WTC11 (cell line): ENCODE results near the gene CNPY1. TPM values are rescaled to one million over a fixed set of nuclear protein-coding genes. Genes with fewer than 3 reads are reported as not detected.

ENCODE experiments used
- ATAC-seq: fragments of 200-7000 bp; cut with Tn5 transposase; 2 replicates; pipeline ENCODE4 v1.10.0; 2021; ENCODE audit warnings: mild to moderate bottlenecking, moderate library complexity
- CTCF ChIA-PET: fragments of 300-600 bp; sonication (Branson Sonifier 250); formaldehyde crosslinking; loops from one replicate; lab custom pipeline; 2021; ENCODE audit warnings: antibody characterized with exemption; lab: Charles Lee
- POLR2A ChIA-PET: fragments of 350-600 bp; sonication (Branson Sonifier 250); formaldehyde crosslinking; loops from one replicate; lab custom pipeline; 2021; ENCODE audit warnings: antibody characterized with exemption; lab: Charles Lee
- DNase-seq: peaks from one replicate; pipeline ENCODE4 v3.0.0; 2021; ENCODE audit warnings: low spot score
- H3K27ac Mint-ChIP-seq: 2 replicates; pipeline ENCODE4 v1.8.0; 2021; ENCODE audit warnings: mixed read lengths
- H3K27me3 Mint-ChIP-seq: 2 replicates; pipeline ENCODE4 v1.8.0; 2021; ENCODE audit warnings: low read depth, mild to moderate bottlenecking, moderate library complexity, mixed read lengths
- H3K36me3 Mint-ChIP-seq: 2 replicates; pipeline ENCODE4 v1.8.0; 2021; ENCODE audit warnings: mixed read lengths
- H3K4me1 Mint-ChIP-seq: 2 replicates; pipeline ENCODE4 v1.8.0; 2022; ENCODE audit warnings: mixed read lengths
- H3K4me3 Mint-ChIP-seq: 2 replicates; pipeline ENCODE4 v1.8.0; 2021; ENCODE audit warnings: mild to moderate bottlenecking, moderate library complexity, mixed read lengths
- H3K9me3 Mint-ChIP-seq: 2 replicates; pipeline ENCODE4 v1.8.0; 2021; ENCODE audit warnings: mixed read lengths
- CBFB ChIP-seq: sonication (generic); formaldehyde crosslinking; IDR thresholded peaks from 2 replicates; pipeline ENCODE4 v1.8.1; 2022; ENCODE audit warnings: mild to moderate bottlenecking, low read depth, missing genetic modification reagents
- ESRRA ChIP-seq: sonication (generic); formaldehyde crosslinking; IDR thresholded peaks from 2 replicates; pipeline ENCODE4 v1.8.1; 2022; ENCODE audit warnings: mild to moderate bottlenecking, missing genetic modification reagents, borderline replicate concordance
- FOXJ3 ChIP-seq: sonication (generic); formaldehyde crosslinking; IDR thresholded peaks from 2 replicates; pipeline ENCODE4 v1.9.0; 2021; ENCODE audit warnings: missing genetic modification reagents, mild to moderate bottlenecking, borderline replicate concordance
- GRHL2 ChIP-seq: fragments of 250-450 bp; sonication (Bioruptor Pico); IDR thresholded peaks from 2 replicates; pipeline ENCODE4 v1.8.0; 2022; ENCODE audit warnings: mild to moderate bottlenecking, moderate library complexity; ENCODE audit not compliant: insufficient replicate concordance, severe bottlenecking
- HMGA2 ChIP-seq: fragments of 250-450 bp; sonication (Bioruptor Pico); IDR thresholded peaks from 2 replicates; pipeline ENCODE4 v1.4.0; 2021; ENCODE audit warnings: mild to moderate bottlenecking, moderate library complexity
- MXD4 ChIP-seq: fragments of 250-450 bp; sonication (Bioruptor Pico); IDR thresholded peaks from 2 replicates; pipeline ENCODE4 v1.8.0; 2021; ENCODE audit warnings: mild to moderate bottlenecking, moderate library complexity, borderline replicate concordance
- MYBL2 ChIP-seq: sonication (generic); formaldehyde crosslinking; IDR thresholded peaks from 2 replicates; pipeline ENCODE4 v1.8.1; 2023; ENCODE audit warnings: mild to moderate bottlenecking, moderate library complexity, missing genetic modification reagents
- PRRX2 ChIP-seq: fragments of 250-450 bp; sonication (Bioruptor Pico); IDR thresholded peaks from 2 replicates; pipeline ENCODE4 v1.8.0; 2021; ENCODE audit warnings: mild to moderate bottlenecking
- RORB ChIP-seq: fragments of 250-450 bp; sonication (Bioruptor Pico); IDR thresholded peaks from 2 replicates; pipeline ENCODE4 v1.9.0; 2021; ENCODE audit warnings: mild to moderate bottlenecking
- SMAD4 ChIP-seq: sonication (generic); formaldehyde crosslinking; IDR thresholded peaks from 2 replicates; pipeline ENCODE4 v1.8.0; 2022; ENCODE audit warnings: mild to moderate bottlenecking, missing genetic modification reagents
- SOX15 ChIP-seq: fragments of 250-450 bp; sonication (Bioruptor Pico); IDR thresholded peaks from 2 replicates; pipeline ENCODE4 v1.9.0; 2021; ENCODE audit warnings: mild to moderate bottlenecking
- SP1 ChIP-seq: sonication (generic); formaldehyde crosslinking; conservative IDR thresholded peaks from 2 replicates; pipeline ENCODE4 v1.8.1; 2022; ENCODE audit warnings: missing genetic modification reagents
- TEAD1 ChIP-seq: sonication (generic); formaldehyde crosslinking; IDR thresholded peaks from 2 replicates; pipeline ENCODE4 v1.8.0; 2022; ENCODE audit warnings: mild to moderate bottlenecking, missing genetic modification reagents
- ZNF396 ChIP-seq: fragments of 250-450 bp; sonication (Bioruptor Pico); IDR thresholded peaks from 2 replicates; pipeline ENCODE4 v1.8.0; 2021; ENCODE audit warnings: mild to moderate bottlenecking, moderate library complexity, borderline replicate concordance
- ZNF671 ChIP-seq: fragments of 250-450 bp; sonication (Bioruptor Pico); IDR thresholded peaks from 2 replicates; pipeline ENCODE4 v1.8.0; 2021; ENCODE audit warnings: mild to moderate bottlenecking
- total RNA-seq: library from RNA; stranded (reverse); gene quantifications from 3 replicates; pipeline ENCODE4 v1.2.3, GENCODE V29; 2021
- TF ChIP-seq, protein P1 (sequence below): fragments of 250-450 bp; sonication (Bioruptor Pico); IDR thresholded peaks from 2 replicates; pipeline ENCODE4 v2.1.2; 2022; ENCODE audit warnings: mild to moderate bottlenecking, moderate library complexity
- TF ChIP-seq, protein P2 (sequence below): sonication (generic); formaldehyde crosslinking; IDR thresholded peaks from 2 replicates; pipeline ENCODE4 v1.8.0; 2022; ENCODE audit warnings: mild to moderate bottlenecking, missing genetic modification reagents
- TF ChIP-seq, protein P3 (sequence below): sonication (generic); formaldehyde crosslinking; IDR thresholded peaks from 2 replicates; pipeline ENCODE4 v1.8.0; 2023; ENCODE audit warnings: missing genetic modification reagents, mild to moderate bottlenecking, borderline replicate concordance
- TF ChIP-seq, protein P4 (sequence below): fragments of 250-450 bp; sonication (Bioruptor Pico); IDR thresholded peaks from 2 replicates; pipeline ENCODE4 v1.8.0; 2021; ENCODE audit warnings: mild to moderate bottlenecking

Gene CNPY1
- total RNA-seq, 1 experiment from 2014 or later: 0.09 TPM

DNA sequence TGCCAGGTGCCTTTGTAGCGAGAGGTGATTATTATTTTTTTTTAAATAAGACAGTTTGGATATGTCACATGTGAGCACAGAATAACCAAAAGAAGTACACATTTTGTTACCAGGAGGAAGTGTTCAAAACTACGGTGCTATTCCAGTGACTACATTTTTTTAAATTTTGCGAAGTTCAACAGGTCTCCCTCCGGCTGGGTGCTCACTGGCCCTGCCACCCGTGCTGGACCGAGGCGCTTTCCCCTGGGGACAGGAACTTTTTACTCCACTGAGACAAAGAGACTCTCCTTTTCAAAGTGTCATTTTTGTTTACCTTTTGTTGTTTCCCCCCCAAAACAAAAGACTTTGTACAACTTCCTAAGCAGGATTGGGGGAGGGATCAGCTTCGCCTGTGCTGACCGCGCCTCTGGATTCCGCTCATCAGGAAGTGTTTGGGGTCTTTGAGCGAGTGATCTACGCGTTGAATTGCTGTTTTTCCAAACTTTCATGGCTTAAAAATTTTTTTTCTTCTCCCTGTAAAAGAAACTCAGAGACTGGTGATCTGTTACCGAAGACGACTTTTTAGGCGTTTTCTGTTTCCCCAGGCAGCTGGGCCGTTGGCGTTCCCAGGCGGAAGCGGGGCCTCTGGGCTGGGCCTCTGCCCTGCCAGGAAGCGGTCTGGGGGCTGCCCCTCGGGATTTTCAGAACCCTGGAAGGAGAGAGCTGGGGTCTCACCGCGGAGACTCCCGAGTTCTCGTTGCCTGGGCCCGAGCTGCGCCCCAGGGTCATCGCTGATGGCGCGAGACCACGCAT is 81.2 kb downstream of the CNPY1 start (continued):
- TF ChIP-seq SMAD4 (CRISPR knock-in tag): no peak
- TF ChIP-seq, protein P1, sequence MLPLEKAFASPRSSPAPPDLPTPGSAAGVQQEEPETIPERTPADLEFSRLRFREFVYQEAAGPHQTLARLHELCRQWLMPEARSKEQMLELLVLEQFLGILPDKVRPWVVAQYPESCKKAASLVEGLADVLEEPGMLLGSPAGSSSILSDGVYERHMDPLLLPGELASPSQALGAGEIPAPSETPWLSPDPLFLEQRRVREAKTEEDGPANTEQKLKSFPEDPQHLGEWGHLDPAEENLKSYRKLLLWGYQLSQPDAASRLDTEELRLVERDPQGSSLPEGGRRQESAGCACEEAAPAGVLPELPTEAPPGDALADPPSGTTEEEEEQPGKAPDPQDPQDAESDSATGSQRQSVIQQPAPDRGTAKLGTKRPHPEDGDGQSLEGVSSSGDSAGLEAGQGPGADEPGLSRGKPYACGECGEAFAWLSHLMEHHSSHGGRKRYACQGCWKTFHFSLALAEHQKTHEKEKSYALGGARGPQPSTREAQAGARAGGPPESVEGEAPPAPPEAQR: no peak
- no peak for TF ChIP-seq PRRX2 (CRISPR knock-in tag)
- no peak for TF ChIP-seq MYBL2 (CRISPR knock-in tag)
- TF ChIP-seq GRHL2: no peak

DNA sequence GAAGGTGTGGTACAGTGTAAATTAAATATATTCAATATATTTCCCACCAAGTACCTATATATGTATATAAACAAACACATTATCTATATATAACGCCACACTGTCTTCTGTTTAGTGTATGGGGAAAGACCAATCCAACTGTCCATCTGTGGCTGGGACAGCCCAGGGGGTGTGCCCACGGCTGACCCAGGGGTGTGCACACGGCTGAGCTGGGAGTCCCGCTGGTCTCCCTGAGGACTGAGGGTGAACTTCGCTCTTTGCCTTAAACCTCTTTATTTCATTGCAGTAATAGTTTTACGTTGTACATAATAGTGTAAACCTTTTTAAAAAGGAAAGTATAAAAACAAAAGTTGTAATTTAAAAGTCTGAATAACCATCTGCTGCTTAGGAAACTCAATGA is 82.2 kb downstream of the CNPY1 start:
- ATAC-seq (no peak), DNase-seq (no peak)
- peaks cover 29% of the 10 kb centered on the region for H3K4me1 Mint-ChIP-seq
- H3K9me3 Mint-ChIP-seq: no peaks in the 10 kb centered on the region
- ChIA-PET CTCF (no interaction called here), POLR2A (no interaction called here)
- peaks cover 100% of the 10 kb centered on the region for H3K27me3 Mint-ChIP-seq
- no peak overlapping the region for H3K27ac Mint-ChIP-seq
- TF ChIP-seq, protein P2, sequence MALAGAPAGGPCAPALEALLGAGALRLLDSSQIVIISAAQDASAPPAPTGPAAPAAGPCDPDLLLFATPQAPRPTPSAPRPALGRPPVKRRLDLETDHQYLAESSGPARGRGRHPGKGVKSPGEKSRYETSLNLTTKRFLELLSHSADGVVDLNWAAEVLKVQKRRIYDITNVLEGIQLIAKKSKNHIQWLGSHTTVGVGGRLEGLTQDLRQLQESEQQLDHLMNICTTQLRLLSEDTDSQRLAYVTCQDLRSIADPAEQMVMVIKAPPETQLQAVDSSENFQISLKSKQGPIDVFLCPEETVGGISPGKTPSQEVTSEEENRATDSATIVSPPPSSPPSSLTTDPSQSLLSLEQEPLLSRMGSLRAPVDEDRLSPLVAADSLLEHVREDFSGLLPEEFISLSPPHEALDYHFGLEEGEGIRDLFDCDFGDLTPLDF (CRISPR knock-in tag): no peak
- no peak for TF ChIP-seq SMAD4 (CRISPR knock-in tag)
- TF ChIP-seq CBFB (CRISPR knock-in tag): no peak
- TF ChIP-seq RORB: no peak
- TF ChIP-seq, protein P3, sequence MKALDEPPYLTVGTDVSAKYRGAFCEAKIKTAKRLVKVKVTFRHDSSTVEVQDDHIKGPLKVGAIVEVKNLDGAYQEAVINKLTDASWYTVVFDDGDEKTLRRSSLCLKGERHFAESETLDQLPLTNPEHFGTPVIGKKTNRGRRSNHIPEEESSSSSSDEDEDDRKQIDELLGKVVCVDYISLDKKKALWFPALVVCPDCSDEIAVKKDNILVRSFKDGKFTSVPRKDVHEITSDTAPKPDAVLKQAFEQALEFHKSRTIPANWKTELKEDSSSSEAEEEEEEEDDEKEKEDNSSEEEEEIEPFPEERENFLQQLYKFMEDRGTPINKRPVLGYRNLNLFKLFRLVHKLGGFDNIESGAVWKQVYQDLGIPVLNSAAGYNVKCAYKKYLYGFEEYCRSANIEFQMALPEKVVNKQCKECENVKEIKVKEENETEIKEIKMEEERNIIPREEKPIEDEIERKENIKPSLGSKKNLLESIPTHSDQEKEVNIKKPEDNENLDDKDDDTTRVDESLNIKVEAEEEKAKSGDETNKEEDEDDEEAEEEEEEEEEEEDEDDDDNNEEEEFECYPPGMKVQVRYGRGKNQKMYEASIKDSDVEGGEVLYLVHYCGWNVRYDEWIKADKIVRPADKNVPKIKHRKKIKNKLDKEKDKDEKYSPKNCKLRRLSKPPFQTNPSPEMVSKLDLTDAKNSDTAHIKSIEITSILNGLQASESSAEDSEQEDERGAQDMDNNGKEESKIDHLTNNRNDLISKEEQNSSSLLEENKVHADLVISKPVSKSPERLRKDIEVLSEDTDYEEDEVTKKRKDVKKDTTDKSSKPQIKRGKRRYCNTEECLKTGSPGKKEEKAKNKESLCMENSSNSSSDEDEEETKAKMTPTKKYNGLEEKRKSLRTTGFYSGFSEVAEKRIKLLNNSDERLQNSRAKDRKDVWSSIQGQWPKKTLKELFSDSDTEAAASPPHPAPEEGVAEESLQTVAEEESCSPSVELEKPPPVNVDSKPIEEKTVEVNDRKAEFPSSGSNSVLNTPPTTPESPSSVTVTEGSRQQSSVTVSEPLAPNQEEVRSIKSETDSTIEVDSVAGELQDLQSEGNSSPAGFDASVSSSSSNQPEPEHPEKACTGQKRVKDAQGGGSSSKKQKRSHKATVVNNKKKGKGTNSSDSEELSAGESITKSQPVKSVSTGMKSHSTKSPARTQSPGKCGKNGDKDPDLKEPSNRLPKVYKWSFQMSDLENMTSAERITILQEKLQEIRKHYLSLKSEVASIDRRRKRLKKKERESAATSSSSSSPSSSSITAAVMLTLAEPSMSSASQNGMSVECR (CRISPR knock-in tag): no peak
- TF ChIP-seq ZNF396 (CRISPR knock-in tag): no peak
- no peak for TF ChIP-seq ESRRA (CRISPR knock-in tag)
- no peak for TF ChIP-seq SOX15 (CRISPR knock-in tag)
- no peak for TF ChIP-seq FOXJ3
- TF ChIP-seq, protein P4, sequence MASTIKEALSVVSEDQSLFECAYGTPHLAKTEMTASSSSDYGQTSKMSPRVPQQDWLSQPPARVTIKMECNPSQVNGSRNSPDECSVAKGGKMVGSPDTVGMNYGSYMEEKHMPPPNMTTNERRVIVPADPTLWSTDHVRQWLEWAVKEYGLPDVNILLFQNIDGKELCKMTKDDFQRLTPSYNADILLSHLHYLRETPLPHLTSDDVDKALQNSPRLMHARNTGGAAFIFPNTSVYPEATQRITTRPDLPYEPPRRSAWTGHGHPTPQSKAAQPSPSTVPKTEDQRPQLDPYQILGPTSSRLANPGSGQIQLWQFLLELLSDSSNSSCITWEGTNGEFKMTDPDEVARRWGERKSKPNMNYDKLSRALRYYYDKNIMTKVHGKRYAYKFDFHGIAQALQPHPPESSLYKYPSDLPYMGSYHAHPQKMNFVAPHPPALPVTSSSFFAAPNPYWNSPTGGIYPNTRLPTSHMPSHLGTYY: no peak
- no peak for TF ChIP-seq ZNF671
- no peak for TF ChIP-seq SP1 (CRISPR knock-in tag)
- no peak for TF ChIP-seq TEAD1 (CRISPR knock-in tag)
- TF ChIP-seq MXD4 (CRISPR knock-in tag): no peak
- no peak for TF ChIP-seq HMGA2 (CRISPR knock-in tag)
- H3K4me3 Mint-ChIP-seq: no peak overlapping the region
- H3K36me3 Mint-ChIP-seq: no peaks in the 10 kb centered on the region
